ENCODE data around the gene SLX4IP.

SLX4IP gene

DNA sequence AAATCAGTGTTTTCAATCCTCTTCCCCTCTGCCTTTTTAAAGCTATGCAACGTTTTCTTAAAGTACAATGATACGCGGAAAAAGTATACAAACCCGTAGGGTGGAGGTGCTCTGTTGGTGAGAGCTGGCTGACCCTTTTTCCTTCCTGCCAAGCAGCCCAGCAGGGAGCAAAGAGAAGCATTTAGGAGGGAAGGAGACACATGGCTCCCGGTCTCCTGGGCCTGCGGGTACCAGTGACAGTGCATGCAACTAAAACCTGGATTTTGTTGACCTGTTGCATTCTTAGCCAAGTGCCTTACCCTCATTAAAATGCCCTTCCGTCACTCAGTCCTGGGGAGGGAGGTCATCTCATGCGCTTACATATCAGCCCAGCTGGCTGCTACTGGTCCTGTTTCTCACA, 87.2 kb downstream of the SLX4IP start:
- no peak for DNase-seq (ENCODE audit: low read depth)

DNA sequence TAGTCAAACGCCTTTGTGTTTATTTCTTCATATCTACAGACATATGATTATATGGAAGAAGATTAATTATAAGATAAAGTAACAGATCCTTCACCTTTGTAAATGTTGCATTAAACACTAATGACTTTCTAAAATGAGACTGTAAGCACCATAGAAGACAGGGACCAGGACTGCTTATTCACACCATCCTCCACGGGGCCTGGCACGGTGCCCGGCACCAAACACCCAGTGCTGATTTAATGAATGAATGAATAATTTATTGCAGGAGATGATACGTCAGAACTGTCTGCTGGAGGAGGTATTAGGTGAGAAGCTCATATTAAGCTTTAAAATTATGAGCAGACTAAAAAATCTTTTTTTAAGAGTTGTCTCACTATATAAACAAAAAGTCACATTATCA, 88.3 kb downstream of the SLX4IP start:
- DNase-seq (ENCODE audit: low read depth) = no peak

DNA sequence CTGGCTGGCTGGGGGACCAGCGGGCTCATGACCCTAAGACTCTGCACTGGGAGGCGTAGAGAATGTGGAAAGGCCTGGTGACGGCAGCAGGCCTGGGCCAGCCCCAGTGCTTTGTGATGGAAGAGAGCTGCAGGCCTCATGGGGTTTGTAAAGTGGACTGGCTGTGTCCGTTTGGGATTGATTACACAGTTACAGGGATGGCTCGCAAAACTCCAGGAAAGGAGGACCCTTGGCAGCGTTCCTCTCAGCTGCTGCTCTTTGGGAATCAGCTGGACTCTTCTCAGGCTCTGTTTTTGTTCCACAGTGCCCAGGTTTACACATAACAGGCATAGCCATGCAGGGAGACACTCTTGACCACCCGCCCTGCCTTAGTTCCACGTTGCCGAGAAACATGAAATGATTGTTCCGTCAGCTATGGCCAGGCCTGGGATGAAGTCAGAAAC, 89.0 kb downstream of the SLX4IP start:
- no peak for DNase-seq (ENCODE audit: low read depth)

DNA sequence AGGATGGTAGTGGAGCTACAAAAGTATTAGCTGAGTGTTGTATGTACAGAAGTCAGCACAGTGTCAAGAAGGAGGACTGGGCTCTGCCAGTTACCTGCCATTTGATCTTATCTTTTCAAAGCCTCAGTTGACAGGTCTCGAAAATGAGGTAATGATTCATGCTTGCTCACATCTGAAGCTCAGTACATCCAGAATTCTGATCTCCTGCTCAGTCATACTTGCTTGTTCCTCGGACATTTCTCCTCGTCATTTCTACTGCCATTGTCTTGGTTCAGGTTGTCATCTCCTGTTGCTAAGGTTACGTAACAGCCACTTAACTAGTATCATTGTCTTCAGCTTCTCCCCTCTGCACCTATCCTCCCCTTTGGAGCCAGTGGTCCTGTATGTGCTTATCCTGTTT, 89.5 kb downstream of the SLX4IP start:
- no peak for DNase-seq (ENCODE audit: low read depth)

DNA sequence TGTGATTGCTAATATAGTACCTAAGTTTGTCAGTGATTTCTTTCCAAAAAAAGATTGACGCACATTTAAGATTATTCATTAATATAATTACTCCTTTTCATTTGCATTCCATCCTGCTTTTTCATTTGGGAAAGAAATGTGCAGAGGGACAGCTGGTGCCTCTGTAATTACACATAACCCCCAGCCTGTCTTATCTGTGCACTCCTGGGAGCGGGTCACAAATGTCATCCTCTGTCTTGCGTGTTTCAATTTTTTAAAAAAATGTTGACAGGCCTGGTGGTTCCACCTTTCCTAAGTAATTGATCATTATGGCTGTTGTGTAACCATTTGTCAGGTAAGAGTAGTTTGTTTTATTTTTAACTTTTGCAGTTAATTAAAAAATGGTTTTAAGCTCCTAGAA, 92.7 kb downstream of the SLX4IP start:
- DNase-seq (ENCODE audit: low read depth) = no peak

DNA sequence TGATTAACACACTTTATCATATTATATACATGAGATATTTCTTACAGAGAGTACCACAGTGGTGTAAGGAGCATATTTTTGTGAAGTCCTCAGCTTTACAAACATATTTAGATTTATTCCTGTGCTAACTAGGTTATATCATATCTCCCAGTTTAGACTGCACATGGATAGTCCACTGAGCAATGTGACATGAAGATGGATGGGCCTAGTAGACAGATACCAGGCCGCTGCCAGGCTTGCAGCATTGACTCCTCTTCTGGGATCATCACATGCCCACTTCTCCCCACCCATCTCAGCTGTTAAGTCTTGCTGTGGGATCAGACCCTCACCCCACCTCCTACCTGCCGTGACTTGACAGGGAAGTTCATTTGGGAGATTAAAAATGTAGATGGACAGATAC, 95.8 kb downstream of the SLX4IP start:
- no peak for DNase-seq (ENCODE audit: low read depth)

DNA sequence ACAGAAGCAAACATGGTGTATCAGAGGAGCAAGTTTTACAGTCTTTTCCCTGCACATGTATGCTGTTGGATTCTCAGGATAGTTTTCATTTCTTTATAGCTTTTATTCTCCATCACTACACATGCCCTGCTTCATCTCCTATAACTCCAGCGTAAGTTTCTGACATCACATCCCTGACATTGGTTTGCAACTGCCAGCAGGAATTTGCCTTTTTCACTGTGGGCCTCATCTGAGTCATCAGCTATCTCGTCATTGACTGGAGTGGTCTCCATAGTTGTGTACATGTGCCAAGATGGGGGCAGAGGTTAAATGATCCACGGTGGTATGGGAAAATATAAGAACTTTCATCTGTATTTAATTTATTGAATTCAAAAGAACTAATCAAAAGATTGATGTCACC, 96.7 kb downstream of the SLX4IP start:
- DNase-seq (ENCODE audit: low read depth) = no peak

DNA sequence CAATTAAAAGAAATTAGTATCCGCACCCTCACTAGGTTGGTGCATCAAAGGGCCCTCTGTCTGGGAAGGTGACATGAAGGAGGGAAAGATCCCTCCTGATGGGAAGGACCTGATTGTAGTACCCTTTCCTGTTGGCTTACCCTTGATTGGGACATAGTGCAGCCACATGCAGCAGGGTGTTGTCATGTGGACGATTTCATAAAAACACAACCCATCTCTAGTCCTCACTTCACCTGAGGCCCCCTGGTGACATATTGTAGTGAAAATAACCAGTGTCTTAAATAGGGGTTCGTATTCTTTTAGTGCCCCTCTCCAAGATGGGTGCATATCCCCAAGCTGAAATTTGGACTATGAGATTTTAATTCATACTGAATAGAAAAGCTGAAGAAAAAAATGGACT, 97.3 kb downstream of the SLX4IP start:
- DNase-seq (ENCODE audit: low read depth) = no peak

DNA sequence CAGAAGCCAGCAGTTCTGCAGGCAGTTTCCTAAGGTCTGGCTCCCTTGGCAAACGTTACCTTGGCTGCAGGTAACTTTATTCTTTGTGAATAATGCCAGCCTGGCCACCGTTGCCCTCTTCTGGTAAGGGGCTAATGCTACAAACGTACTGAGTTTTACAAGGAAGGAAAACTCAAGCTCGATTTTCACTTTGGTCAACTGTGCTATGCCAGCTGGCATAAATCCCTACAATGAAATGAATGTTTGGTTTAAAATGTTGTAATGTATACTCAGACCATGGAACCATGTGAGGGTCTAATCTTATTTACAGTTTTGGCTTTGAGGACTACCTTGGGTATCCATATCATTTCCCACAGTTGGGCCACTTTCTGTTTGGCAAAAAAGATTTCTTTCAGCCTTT, 101.4 kb downstream of the SLX4IP start:
- DNase-seq (ENCODE audit: low read depth) = no peak

DNA sequence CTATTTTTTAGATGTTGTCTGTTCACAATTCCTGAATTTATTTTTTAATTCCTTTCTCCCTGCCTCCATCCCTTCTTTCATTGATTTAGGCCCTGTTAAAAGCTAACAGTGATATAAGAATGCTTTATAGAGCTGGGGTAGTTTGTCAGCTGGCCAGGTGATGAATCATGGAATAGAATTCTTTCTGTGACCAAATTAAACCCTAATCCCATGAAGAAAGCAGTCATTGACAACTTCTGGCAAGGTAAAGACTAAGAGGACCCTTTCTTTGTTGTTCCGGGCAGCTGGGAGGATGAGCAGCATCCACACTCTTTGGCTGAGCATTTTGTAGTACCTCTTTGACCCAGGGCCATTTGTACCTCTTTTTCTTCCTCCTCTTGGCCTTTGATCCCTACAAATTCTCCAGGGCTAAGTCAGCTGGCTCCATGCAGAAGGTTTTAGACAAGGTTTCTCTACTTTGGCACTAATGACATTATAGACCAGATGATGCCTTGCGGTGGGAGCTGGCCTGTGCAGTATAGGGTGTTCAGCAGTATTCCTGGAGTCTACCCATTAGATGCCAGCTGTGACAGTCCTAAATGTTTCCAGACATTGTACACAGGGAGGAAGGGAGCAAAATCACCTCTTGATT, 102.9 kb downstream of the SLX4IP start:
- no peak for DNase-seq (ENCODE audit: low read depth)

DNA sequence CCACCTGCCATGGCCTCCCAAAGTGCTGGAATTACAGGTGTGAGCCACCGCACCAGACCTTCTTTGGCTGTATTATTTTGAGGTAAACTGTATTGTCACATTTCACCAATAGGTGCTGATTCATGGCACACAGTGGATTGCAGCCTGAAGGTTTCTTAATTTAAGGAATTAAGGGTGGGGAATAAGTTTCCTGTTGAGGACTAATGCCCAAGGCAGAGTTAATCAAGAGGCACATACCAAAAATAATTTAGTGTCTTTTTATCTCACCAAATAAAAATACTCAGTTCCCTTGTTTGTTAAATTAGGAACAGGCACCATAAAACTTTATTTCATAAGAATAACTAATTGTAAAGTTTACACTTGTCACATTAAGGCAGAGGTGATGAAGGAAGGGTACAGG, 103.7 kb downstream of the SLX4IP start:
- no peak for DNase-seq (ENCODE audit: low read depth)

DNA sequence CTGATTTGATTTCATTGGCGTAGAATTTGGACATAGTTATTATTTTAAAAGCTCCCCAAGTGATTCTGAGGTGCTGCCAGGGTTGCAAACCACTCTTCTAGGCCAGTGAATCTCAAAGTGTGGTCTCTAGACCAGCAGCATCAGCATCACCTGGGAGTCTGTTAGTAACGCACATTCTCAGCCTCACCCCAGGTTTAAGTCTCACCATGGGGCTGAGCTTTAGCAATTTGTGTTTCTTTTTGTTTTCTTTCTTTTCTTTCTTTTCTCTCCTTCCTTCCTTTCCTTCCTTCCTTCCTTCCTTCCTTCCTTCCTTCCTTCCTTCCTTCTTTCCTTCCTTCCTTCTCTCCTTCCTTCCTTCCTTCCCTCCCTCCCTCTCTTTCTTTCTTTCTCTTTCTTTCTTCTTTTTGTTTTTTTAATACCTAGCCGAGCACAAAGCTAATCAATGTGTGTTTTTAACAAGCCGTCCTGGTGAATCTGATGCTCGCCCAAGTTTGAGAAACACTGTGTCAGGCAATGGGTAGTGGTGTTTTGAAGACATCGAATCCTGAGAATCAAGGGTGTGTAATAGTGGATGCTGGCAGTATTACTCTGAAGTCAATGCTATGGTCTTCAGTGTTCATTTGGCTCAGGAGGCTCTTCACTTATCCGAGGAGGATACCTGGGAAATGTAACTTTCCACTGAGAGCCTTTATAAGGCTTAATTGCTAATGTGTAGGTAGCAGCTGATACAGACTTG, 104.9 kb downstream of the SLX4IP start:
- DNase-seq (ENCODE audit: low read depth) = no peak

DNA sequence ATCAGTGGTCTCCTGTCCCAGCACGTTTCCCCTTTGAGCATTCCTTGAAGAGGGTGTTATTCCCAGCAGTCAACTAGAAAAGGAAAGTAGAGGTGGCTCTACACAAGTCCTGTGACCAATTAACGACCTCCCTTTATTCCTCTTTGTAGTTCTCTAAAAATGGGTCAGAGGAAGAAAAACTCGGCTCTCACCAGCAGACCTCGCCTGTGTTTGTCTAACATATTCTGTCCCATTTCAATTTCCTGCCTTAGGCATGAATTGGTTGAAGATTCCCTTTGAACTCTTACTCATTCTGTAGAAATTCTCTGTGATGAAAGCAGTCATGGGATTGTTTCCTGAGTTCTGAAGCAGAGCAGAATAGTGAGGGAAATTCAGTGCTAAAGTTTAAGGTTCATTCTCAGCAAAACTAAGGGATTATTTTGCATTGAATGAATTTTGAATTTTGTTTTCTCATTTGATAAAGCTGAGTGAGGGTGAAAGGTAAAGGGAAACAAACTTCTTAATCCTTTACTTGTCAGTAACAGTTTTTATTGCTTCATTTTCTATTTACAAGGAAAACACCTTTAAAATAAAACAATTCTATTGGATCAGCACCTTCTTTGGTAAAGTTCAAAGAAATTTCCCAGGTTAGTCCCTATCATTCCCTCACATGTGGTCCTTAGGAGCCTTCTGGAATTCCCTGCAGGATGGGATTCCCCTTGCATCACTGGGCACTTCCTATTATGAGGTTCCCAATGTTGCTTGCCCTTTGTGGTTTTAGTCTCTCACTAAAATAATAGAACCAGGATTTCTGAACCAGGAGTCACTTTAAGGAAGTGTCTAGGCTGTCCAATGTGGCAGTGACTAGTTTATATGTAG, 105.8 kb downstream of the SLX4IP start:
- no peak for DNase-seq (ENCODE audit: low read depth)

DNA sequence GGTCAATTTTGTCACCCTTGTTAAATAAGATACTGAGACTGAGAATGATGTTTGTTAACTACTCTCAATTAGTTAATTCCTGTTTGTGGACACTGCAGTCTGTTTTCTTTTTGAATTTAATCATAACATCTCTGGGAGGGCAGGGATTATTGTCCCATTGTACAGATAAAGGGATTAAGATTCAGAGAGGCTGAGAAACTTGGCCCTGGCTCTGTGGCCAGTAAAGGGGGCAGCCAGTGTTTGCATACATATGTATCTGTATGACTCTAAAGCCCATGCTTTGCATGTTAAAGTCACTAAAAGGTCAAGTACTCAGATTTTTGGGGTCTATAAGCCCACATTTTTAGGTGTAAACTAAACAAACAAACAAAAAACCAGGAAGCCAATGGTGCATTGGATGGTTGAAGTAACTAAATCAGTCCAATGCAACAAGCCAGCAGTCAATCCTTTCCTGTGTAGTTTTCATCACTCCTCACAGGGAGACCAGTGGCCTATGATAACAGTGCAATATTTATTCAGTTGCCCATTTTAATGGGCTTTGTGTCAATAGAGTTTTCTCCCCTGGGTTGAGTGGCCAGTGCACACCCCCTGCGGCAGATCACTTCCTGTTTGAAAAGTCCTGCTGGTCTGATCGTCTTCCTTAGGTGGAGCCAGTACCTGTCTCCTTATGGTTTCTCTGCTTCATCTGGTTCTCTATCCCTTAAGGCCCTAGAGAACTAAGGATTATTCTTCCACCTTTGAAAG, 106.7 kb downstream of the SLX4IP start:
- no peak for DNase-seq (ENCODE audit: low read depth)

DNA sequence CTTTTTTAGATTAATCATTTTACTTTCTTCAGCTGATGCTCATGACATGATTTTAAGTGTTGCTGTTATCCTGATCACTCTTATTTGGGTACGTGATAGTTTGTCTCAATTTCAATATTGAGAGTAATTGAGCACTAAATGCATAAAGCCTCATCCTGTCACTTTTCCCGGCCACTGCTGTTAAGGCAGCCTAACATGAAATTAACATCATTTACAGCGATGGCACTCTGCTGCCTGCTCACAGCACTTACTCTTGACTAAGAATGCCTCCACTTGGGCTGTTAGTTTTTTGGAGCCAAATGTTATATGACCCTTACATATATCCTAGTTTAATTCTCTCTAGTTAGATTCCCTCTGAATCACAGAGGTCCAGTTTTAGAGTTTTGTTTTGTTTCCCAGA, 107.3 kb downstream of the SLX4IP start:
- no peak for DNase-seq (ENCODE audit: low read depth)

DNA sequence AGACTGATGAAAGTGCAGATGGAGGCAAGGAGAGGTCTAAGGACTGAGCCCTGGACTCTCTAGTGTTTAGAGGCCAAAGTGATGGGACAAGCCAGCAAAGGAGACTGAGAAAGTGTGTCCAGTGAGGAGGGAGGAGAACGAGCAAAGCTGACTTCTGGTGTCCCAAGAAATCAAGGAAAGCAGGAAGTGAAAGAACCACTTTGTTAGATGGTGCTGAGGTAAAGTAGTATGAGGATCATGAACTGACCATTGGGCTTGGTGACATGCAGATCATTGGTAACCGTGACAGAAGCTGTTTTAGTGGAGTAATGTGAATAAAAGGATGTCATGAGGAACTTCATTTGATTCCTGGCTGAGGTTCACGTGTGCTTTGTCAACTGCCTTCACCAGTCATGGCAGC, 108.4 kb downstream of the SLX4IP start:
- no peak for DNase-seq (ENCODE audit: low read depth)

DNA sequence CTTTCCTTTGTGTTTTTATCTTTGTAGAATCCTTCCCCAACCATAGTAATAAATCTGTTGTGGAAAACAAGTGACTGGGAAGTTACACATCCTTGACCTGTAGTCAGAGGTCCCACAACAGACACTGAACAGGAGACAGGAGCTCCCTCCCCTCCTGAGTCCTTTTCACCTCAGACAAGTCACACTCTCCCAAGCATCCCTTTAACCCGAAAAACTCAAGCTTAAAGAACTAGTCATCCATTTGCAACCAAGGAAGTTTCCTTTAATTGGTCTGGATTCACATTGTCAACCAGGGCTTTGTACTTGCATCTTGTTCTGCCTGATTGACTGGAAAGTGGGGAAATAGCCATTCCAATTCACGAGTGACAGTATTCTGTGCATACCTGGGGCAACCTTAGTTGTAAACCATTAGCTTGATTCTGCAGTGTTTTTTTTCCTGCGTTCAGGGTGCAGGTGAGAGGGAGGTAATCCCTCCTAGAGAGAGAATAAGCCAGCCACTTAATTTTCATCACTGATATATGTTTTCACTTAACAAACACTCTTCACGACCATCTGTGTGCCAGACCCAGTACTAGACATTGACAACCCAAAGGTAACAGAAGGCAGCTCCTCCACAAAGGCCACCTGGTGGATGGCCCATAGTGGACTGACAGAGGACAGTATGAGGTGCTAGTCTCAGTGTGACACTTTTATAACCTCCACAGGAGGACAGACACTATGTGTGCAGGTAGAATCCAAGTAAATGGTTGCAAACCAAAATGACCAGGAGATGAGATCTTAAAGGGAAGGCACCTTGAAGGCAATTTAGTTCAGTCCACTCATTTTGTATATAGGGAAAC, 112.4 kb downstream of the SLX4IP start:
- no peak for DNase-seq (ENCODE audit: low read depth)

DNA sequence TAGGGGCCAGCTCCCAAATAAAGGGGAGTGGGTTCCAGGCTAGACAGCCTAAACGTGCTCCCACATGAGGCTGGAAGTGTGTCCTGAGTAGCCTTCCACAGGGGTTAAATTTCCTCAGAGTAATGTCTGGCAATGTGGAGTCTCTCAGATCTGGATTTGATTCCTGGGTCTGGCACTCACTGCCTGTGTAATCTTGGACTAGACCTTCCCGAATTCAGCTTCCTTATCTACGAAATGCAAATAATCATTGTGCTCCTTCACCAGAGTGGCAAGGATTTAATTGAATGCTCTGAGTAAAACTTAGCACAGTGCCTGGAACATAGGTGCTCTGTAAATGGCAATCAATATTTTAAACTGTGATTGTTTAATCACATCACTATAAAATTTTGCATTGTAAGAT, 114.4 kb downstream of the SLX4IP start:
- DNase-seq (ENCODE audit: low read depth) = no peak

DNA sequence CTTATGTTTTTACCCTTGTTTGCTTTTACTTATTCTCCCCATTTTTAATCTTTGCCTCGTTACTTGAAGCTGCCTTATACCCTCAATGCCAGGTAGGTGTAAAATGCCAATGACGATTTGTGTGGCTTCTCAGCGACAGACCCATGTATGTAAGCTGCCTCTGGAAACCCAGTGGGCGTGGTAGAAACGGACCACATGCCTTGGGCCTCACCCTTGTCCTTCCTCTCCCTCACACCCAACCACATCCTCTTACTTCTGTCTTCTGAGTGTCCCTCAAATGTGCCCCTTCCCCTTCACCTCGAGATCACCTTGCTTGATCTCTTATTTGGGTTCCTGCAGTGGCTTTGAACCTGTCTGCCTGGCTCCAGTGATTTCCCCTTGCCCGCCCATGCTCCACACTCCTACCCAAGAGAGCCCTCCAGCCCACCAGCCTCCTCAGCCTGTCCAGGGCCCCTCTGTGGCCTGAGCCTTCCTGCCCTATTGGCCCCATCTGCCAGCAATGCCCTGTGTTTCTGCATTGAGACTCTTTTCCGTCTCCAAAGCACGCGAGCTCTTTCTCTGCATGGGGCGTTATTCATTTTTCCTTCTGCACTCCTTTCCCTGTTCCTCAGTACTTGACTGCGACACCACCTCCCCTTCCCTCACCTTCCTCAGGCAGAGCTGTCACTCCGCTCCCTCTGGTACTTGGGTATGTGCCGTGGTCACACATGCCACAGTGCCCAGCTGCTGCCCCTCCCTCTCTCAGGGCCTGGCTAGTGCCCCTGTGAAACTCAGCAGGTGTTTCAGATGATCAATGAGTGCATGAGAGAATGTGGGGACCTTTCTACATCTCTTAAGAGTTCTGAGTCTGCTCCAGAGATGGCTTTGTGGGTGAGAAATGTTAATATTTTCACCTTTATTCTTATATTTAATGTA, 115.4 kb downstream of the SLX4IP start:
- no peak for DNase-seq (ENCODE audit: low read depth)
